Hematopoietic multipotent progenitor cell treated with erythropoietin and hydrocortisone succinate and interleukin-3 and kit ligand, for 6 days (in vitro differentiated cells): ENCODE results near the gene SRGAP2C.
"Not testable (repeated sequence)": the region's sequence is repeated elsewhere in the genome, so short reads cannot be mapped to it uniquely, and the experiment has no call there.

Experiments
- DNase-seq: peaks from one replicate; pipeline ENCODE4 v3.0.0-alpha.2; 2015

SRGAP2C gene

GRCh38 chr1:121389895-121390560 is 205.3 kb downstream of the SRGAP2C start:
- DNase-seq = not testable (repeated sequence)

GRCh38 chr1:121392130-121392529 is 207.4 kb downstream of the SRGAP2C start:
- not testable (repeated sequence) for DNase-seq

DNA sequence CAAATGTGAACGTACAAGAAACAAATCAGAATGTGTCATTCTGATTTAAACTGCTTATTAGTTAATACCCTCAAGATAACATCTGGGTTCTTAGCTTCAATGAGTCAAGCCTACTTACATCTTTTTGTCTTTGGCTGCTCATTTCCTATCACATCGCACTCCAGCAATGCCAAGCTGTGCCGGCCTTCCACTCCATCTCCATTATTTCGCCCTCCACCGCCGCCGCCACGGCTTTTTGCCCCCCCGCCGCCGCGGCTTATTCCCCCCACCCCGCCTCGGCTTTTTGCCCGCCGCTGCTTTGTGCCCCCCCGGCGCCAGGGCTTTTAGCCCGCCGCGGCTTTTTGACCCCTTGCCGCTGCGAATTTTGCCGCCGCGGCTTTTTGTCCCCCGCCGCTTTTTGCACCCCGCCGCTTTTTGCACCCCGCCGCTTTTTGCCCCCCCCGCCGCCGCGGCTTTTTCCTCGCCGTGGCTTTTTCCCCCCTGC is 211.0 kb downstream of the SRGAP2C start:
- peak; percentile 6 for DNase-seq

DNA sequence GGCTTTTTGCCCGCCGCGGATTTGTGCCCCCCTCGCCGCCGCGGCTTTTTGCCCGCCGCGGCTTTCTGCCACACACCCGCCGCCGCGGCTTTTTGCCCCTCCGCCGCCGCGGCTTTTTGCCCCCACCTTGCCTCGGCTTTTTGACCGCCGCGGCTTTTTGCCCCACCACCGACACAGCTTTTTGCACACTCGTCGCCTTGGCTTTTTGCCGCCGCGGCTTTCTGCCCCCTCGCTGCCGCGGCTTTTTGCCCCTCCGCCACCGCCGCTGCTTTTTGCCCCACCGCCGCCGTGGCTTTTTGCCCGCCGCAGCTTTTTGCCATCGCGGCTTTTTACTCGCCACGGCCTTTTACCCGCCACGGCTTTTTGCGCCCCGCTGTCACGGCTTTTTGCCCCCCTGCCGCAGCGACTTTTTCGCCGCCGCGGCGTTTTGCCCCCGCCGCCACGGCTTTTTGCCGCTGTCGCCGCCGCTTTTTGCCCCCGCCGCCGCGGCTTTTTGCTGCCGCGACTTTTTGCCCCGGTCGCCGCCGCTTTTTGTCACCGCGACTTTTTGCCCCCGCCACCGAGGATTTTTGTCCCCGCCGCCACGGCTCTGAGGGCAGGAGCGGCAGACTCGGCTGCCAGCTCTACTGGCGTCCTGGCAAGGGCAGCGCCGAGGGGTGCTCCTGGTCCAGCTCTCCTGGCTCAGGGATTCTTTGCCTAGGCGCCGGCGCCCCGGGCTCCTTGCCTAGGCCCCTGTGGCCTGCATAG is 211.7 kb downstream of the SRGAP2C start:
- peak; percentile 13 for DNase-seq

- not testable (repeated sequence) for DNase-seq
These were observed 212.3 kb downstream of the SRGAP2C start for GRCh38 chr1:121397101-121397500.

GRCh38 chr1:121399193-121399592 is 214.4 kb downstream of the SRGAP2C start:
- not testable (repeated sequence) for DNase-seq

DNA sequence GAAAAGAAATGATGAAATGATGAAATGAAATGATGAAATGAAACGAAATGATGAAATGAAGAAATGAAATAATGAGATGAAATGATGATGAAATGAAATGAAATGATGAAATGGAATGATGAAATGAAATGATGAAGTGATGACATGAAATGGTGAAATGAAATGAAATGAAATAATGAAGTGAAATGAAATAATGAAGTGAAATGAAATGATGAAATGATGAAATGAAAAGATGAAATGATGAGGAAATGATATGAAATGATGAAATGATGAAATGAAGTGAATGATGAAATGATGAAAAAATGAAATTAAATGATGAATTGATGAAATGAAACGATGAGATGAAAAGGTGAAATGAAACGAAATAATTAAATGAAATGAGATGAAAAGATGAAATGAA is 215.3 kb downstream of the SRGAP2C start:
- not testable (repeated sequence) for DNase-seq

DNA sequence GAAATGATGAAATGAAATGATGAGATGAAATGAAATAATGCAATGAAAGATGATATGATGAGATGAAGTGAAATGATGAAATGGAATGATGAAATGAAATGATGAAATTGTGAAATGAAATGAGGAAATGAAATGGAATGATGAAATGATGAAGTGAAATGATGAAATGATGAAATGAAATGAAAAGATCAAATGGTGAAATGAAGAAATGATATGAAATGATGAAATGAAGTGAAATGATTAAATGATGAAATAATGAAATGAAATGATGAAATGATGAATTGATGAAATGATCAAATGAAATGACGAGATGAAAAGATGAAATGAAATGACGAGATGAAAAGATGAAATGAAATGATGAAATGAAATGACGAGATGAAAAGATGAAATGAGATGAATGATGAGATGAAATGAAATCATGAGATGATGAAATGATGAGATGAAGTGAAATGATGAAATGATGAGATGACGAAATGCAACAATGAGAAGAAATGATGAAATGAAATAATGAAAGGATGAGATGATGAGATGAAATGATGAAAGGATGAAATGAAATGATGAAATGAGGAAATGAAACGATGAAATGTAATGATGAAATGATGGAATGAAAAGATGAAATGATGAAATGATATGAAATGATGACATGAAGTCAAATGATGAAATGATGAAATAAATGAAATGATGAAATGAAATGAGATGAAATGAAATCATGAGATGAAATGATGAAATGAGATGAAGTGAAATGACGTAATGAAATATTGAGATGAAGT is 216.0 kb downstream of the SRGAP2C start:
- not testable (repeated sequence) for DNase-seq

DNA sequence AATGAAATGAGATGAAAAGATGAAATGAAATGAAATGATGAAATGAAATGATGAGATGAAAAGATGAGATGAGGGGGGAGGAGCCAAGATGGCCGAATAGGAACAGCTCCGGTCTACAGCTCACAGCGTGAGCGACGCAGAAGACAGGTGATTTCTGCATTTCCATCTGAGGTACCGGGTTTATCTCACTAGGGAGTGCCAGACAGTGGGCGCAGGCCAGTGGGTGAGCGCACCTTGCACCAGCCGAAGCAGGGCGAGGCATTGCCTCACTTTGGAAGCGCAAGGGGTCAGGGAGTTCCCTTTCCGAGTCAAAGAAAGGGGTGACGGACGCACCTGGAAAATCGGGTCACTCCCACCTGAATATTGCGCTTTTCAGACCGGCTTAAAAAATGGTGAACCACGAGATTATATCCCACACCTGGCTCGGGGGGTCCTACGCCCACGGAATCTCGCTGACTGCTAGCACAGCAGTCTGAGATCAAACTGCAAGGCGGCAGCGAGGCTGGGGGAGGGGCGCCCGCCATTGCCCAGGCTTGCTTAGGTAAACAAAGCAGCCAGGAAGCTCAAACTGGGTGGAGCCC is 216.7 kb downstream of the SRGAP2C start:
- not testable (repeated sequence) for DNase-seq

DNA sequence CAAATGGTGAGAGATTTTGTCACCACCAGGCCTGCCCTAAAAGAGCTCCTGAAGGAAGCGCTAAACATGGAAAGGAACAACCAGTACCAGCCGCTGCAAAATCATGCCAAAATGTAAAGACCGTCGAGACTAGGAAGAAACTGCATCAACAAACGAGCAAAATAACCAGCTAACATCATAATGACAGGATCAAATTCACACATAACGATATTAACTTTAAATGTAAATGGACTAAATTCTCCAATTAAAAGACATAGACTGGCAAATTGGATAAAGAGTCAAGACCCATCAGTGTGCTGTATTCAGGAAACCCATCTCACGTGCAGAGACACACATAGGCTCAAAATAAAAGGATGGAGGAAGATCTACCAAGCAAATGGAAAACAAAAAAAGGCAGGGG is 218.5 kb downstream of the SRGAP2C start:
- DNase-seq = not testable (repeated sequence)

DNA sequence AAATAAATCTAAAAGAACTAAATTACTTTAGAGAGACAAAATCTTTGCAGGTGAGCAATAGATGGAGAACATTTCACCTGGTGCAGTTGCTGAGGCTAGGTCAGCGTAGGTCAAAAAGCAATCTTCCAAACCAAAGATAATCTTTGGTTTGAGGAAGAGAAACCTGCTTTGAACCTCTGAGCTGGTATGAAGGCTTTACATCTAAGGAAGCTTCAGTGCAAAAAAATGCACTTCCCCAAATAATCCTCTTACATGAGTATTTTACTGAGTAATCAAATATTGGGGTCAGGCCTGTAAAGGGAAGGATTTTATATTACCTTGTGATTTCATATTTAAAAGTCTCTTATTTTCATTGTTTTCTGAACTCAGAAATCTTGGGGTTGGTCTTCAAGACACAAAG is 223.6 kb downstream of the SRGAP2C start:
- no peak for DNase-seq

GRCh38 chr1:121413821-121414220 is 229.0 kb downstream of the SRGAP2C start:
- no peak for DNase-seq

DNA sequence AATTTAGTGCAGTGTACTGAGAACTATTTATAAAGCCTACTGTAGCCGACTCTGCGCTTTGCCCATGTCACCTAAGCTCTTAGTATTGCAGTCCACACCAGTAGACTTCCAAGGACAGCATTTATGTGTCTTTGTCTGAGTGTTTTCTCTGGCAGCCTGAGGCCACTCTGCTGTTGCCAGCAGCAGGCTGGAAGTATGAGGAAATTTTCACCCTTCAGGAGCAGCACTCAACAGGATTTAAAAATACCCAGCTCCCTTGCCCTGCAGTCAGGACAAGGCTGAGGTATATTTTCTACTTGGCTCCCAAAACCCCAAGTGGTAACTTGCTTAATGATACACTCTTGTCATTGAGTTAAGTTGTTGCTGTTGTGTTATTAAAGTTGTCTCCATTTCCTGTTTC is 230.1 kb downstream of the SRGAP2C start:
- DNase-seq = no peak

DNA sequence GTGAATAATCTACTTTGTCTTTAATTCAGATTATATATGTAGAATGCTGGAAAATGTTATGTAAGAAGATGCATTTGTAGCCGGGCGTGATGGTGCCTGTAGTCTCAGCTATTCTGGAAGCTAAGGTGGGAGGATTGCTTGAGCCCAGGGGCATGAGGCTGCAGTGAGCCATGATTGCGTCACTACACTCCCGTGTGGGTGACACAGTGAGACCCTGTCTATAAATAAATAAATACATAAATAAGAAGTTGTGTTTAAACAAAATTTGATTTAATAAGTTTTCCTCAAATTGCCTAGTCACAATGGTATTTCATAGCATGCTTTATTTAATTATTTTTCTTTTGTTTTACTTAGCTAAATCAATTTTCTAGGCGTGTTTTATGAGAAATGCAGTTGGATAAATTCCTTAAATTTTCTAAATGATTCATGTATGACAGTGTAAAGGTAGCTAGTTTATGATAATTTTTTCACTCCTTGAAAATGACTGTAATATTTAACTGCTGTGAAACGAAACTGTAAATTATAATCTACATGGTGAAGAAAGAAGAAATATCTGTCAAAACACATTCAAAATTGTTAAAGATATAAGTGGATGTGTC is 232.6 kb downstream of the SRGAP2C start:
- no peak for DNase-seq

- no peak for DNase-seq
These were observed 233.7 kb downstream of the SRGAP2C start for GRCh38 chr1:121418369-121419049.

DNA sequence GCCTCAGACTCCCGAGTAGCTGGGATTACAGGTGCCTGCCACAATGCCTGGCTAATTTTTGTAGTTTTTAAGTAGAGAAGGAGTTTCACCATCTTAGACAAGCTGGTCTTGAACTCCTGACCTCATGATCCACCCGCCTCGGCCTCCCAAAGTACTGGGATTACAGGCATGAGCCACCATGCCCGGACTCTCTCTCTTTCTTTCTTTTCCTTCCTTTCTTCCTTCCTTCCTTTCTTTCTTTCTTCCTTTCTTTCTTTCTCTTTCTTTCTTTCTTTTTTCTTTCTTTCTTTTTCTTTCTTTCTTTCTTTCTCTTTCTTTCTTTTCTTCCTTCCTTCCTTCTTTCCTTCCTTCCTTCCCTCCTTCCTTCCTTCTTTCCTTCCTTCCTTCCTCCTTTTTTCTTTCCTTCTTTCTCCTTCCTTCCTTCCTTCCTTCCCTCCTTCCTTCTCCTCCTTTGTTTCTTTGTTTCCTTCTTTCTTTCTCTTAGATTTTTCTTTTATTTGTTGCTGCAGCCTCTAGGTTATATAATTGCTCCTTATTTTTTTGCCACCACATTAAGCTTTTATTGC is 234.4 kb downstream of the SRGAP2C start:
- DNase-seq = not testable (repeated sequence)

- DNase-seq = not testable (repeated sequence)
These were observed 236.7 kb downstream of the SRGAP2C start for GRCh38 chr1:121421490-121421889.

DNA sequence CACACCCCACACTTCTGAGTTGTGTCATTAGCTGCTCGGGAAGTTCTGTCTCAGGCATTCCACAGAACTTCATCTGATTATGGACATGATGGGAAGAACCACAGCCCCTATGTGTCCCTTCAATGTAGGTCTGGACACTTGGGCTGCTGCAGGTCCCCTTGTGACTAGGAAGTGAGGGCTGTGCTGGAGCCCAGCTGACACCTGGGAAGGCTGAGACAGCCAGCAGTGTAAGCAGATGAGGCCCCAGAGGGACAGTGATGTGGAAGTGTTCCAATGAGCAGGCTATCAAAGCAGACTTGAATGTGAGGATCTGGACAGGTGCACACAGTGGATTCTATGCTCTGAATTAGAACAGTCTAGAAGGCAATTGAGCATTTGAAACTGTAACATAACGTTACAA is 239.2 kb downstream of the SRGAP2C start:
- not testable (repeated sequence) for DNase-seq

- DNase-seq = not testable (repeated sequence)
These were observed 248.7 kb downstream of the SRGAP2C start for GRCh38 chr1:121433517-121433916.

GRCh38 chr1:121438862-121439261 is 254.1 kb downstream of the SRGAP2C start:
- not testable (repeated sequence) for DNase-seq

DNA sequence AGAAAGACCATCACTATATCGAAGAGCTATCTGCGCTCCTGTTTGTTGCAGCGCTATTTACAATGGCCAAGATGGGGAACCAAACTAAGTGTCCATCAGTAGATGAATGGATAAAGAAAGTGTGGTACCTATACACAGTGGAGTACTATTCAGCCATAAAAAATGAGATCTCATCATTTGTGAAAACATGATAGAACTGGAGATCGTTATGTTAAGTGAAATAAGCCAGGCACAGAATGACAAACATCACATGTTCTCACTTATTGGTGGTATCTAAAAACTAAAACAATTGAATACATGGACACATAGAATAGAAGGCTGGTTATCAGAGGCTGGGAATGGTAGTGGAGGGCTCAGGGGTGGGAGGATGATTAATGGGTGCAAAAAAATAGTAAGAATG is 256.2 kb downstream of the SRGAP2C start:
- DNase-seq = no peak
